Testis (tissue), 3 donors: ENCODE results near the gene GNA14. TPM values are rescaled to one million over a fixed set of nuclear protein-coding genes. Genes with fewer than 3 reads are reported as not detected.

Source experiments
- DNase-seq: peaks from one replicate; pipeline ENCODE4 v3.0.0-alpha.2; 2019
- H3K27ac ChIP-seq, 2 donors: fragments of 200-600 bp; sonication (generic); one replicate each; pipeline ENCODE4 v1.5.1; 2019
- H3K27me3 ChIP-seq: fragments of 200-600 bp; sonication (generic); one replicate; pipeline ENCODE4 v1.5.1; 2019
- H3K36me3 ChIP-seq: fragments of 200-600 bp; sonication (generic); one replicate; pipeline ENCODE4 v1.5.1; 2017; ENCODE audit warnings: low read depth; ENCODE audit errors: missing control alignments
- H3K4me1 ChIP-seq: fragments of 200-600 bp; sonication (generic); one replicate; pipeline ENCODE4 v1.5.1; 2019
- H3K4me3 ChIP-seq, 2 donors: fragments of 200-600 bp; sonication (generic); one replicate each; pipeline ENCODE4 v1.5.1; 2017 to 2019
- H3K9me3 ChIP-seq: fragments of 200-600 bp; sonication (generic); one replicate; pipeline ENCODE4 v1.5.1; 2017
- POLR2A ChIP-seq: fragments of 450-650 bp; IDR thresholded peaks from one replicate; pipeline ENCODE4 v1.6.1; 2017; ENCODE audit warnings: antibody characterized with exemption, mild to moderate bottlenecking, moderate library complexity
- WGBS, 2 donors: methylation state at CpG; one replicate each; pipeline ENCODE4 v1.1.5; 2018; 5-methylcytosine and 5-hydroxymethylcytosine counted together
- intact Hi-C: fragments of 100-400 bp; cut with DNase I; formaldehyde crosslinking; loops from one replicate; pipeline ENCODE4 v1.15.1; 2023; ENCODE audit warnings: low total_unique reads
- polyA plus RNA-seq: library from polyadenylated mRNA; stranded (reverse); fragments of 350-450 nt; fragmentation: Illumina TruSeq; extraction: RNeasy Lipid Tissue Mini Kit (QIAGEN cat#74804); gene quantifications from one replicate; pipeline ENCODE4 v1.2.3, GENCODE V29; 2014; ENCODE audit warnings: low read depth, low replicate concordance; ENCODE audit not compliant: insufficient read depth
- total RNA-seq, 2 donors: library from RNA; depleted of rRNA; stranded (reverse); fragments of >200 nt; gene quantifications; one replicate each; pipeline ENCODE4 v1.2.3, GENCODE V29; 2016
- TF ChIP-seq, protein P1 (sequence below), 3 experiments: fragments of 450-650 bp in 2 of 3; fragments of 200-600 bp in 1 of 3; sonication (generic) in 1 of 3; IDR thresholded peaks; one replicate each; pipeline ENCODE4 v1.5.1; 2016 to 2019; ENCODE audit warnings: antibody characterized with exemption in 3 of 3, mild to moderate bottlenecking in 2 of 3, moderate library complexity in 1 of 3

The GNA14 gene
- total and polyA plus RNA-seq, 3 donors from 2014 or later: 3.1 to 4.4 (median 4.3) TPM

DNA sequence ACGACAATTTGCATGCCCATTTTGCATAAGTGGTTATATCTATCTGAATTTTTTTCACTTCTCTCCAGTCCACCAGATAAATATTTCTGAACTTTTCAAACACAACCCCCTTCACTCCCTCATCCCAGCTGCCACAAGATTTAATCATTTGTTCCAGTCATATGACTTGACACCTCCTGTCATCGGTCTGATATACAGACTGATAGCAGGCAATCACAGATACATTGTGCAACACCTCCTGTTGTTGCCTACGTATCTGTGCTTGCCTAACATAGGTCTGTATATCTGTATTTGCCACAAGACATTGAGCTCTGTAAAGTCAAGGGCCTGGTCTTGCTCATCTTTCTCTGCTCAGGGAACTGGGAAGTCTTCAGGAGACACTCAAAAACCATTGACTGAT is 65.6 kb downstream of the GNA14 start:
- intact Hi-C loops: no loop called here
- H3K4me3 ChIP-seq: no peak overlapping the region
- no peaks in the 10 kb centered on the region for H3K36me3 ChIP-seq
- 86 to 95% methylated on average over 3 of the region's 3 CpGs for WGBS, 2 donors
- no peaks in the 10 kb centered on the region for H3K9me3 ChIP-seq
- DNase-seq: no peak
- peaks cover 4% of the 10 kb centered on the region for H3K4me1 ChIP-seq
- no peak overlapping the region for H3K27ac ChIP-seq
- no peaks in the 10 kb centered on the region for H3K27me3 ChIP-seq
- TF ChIP-seq, protein P1, sequence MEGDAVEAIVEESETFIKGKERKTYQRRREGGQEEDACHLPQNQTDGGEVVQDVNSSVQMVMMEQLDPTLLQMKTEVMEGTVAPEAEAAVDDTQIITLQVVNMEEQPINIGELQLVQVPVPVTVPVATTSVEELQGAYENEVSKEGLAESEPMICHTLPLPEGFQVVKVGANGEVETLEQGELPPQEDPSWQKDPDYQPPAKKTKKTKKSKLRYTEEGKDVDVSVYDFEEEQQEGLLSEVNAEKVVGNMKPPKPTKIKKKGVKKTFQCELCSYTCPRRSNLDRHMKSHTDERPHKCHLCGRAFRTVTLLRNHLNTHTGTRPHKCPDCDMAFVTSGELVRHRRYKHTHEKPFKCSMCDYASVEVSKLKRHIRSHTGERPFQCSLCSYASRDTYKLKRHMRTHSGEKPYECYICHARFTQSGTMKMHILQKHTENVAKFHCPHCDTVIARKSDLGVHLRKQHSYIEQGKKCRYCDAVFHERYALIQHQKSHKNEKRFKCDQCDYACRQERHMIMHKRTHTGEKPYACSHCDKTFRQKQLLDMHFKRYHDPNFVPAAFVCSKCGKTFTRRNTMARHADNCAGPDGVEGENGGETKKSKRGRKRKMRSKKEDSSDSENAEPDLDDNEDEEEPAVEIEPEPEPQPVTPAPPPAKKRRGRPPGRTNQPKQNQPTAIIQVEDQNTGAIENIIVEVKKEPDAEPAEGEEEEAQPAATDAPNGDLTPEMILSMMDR (IDR thresholded peaks at IDR 0.05): no peak

DNA sequence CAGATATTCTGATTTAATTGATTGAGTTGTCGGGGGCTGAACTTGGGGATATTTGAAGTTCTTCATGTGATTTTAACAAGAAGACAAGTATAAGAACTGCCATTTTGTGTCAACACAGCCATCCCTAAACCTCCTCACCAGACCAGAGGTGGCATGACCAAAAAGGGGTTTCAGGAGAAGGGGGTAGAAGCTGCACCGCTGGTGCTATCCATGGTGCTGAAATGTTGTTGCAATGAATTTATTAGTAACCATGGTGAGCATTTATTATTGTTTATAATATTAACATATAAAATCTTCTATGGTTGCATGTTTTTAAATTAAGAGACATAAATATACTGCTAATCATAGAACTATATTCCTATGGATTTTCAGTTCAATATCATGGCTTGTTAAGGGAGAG is 72.3 kb downstream of the GNA14 start:
- no peaks in the 10 kb centered on the region for H3K4me1 ChIP-seq
- H3K27ac ChIP-seq: no peak overlapping the region
- no peak for TF ChIP-seq POLR2A
- TF ChIP-seq, protein P1 (IDR thresholded peaks at IDR 0.05): no peak
- intact Hi-C loops: no loop called here
- no peaks in the 10 kb centered on the region for H3K27me3 ChIP-seq
- no peaks in the 10 kb centered on the region for H3K9me3 ChIP-seq
- 54 to 58% methylated on average over 2 of the region's 2 CpGs for WGBS, 2 donors
- no peaks in the 10 kb centered on the region for H3K36me3 ChIP-seq
- DNase-seq: peak; percentile 23
- no peak overlapping the region for H3K4me3 ChIP-seq

DNA sequence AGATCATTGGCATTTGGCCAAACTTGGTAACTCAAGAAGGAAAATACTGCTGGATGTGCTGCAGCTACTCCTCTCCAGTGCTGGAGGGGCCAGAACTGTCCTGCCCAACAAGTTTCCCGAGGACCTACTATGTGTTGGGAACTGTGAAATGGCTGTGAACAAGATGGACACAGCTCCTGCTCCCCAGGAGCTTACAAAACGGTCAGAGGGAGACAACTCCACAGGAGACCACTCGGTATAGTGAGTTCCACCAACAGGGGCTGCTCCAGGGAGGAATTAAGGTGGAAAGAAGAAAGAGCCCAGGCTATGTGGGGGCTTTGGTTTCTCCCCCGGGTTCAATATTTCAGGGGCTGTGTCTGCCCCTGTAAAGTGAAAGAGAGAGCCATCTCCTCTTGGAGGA is 78.8 kb downstream of the GNA14 start:
- Histone ChIP-seq H3K4me1 (no peaks in the 10 kb centered on the region), H3K27ac (no peak overlapping the region), H3K36me3 (no peaks in the 10 kb centered on the region), H3K27me3 (no peaks in the 10 kb centered on the region), H3K4me3 (no peak overlapping the region), H3K9me3 (no peaks in the 10 kb centered on the region)
- TF ChIP-seq, protein P1 (IDR thresholded peaks at IDR 0.05): no peak
- no peak for TF ChIP-seq POLR2A
- intact Hi-C loops: no loop called here
- DNase-seq: no peak
- WGBS, 2 donors: 86 to 88% methylated on average over 4 of the region's 4 CpGs

DNA sequence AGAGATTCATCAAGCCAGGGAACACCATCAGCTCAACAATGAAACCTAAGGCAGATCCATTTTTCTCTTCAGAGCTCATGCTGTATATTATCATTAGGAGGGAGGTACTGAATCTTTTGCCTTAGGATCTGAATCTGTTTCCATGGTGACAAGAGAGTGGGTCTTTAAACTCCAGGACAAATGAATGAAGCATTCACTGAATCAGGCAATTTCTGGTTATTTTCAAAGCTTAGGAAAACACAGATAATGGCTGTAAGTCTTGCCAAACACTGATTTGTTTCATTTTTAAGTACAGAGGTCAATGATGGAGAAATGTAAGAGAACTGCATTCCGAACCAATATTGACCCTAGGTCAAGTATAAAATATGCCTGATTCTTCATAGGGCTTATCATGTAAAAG is 84.9 kb downstream of the GNA14 start:
- no peak for DNase-seq
- Histone ChIP-seq H3K27ac (no peak overlapping the region), H3K27me3 (no peaks in the 10 kb centered on the region), H3K9me3 (no peaks in the 10 kb centered on the region), H3K36me3 (no peaks in the 10 kb centered on the region), H3K4me1 (peaks cover 6% of the 10 kb centered on the region), H3K4me3 (no peak overlapping the region)
- WGBS, 2 donors: 30 to 34% methylated on average over 1 of the region's 1 CpG
- TF ChIP-seq, protein P1 (IDR thresholded peaks at IDR 0.05): no peak
- no peak for TF ChIP-seq POLR2A
- intact Hi-C loops: no loop called here

DNA sequence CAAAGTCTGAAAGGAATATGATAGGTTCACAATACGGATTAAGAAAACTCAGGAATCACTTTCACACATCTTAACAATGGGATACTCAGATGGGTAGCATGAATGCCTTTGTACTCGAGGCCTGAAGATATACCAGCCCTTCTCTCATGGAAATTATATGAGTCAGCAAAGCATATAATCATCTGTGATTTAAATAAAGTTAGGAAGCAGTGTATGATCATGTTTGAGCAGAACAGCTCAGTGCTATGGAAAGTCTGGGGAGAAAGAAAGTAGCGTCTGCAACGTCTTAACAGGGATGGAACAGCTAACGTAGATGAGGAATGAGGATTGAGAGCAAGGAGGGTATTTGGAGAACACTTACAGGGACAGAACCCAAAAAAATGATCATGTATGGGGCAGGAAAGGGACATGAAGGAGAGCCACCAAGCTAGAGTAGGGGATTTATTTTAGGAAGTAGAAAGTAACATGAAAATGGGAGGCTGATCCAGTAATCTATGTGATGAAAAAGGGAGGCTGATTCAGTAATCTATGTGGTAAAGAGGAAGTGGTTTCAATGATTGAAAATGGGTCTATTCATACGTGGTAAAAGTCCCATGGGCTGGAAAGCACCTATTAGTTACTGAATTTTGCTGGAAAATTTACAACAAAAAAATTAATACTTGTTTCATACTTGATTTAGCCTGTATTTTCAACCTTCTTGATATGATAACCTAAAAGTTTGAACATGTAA is 85.9 kb downstream of the GNA14 start:
- 84 to 90% methylated on average over 6 of the region's 6 CpGs for WGBS, 2 donors
- Histone ChIP-seq H3K9me3 (no peaks in the 10 kb centered on the region), H3K27ac (no peak overlapping the region), H3K4me1 (peaks cover 6% of the 10 kb centered on the region), H3K36me3 (no peaks in the 10 kb centered on the region), H3K27me3 (no peaks in the 10 kb centered on the region), H3K4me3 (no peak overlapping the region)
- intact Hi-C loops: no loop called here
- DNase-seq: no peak
- TF ChIP-seq POLR2A: no peak
- TF ChIP-seq, protein P1 (IDR thresholded peaks at IDR 0.05): no peak
